ENCODE data around the gene PHF5A. TPM values are rescaled to one million over a fixed set of nuclear protein-coding genes. Genes with fewer than 3 reads are reported as not detected.

PHF5A gene
- polyA plus RNA-seq, 3 donors from 2014 or later = 26.4 to 31.0 (median 29.9) TPM

Other genes with a start within 250 kb of the PHF5A start
- under 1 TPM in 2 of 3 donors, not detected in 1; 0.32 to 0.90 TPM for gene CHADL, start 227.8 kb downstream of the PHF5A start, polyA plus RNA-seq
- gene RANGAP1, start 182.5 kb downstream of the PHF5A start, polyA plus RNA-seq = 10 to 100 TPM; 10.4 to 29.9 (median 15.6) TPM
- 1 to 10 TPM in 1 of 3 donors, under 1 TPM in 1, not detected in 1; 0.33 to 2.4 TPM for gene ZC3H7B, start 167.2 kb downstream of the PHF5A start, polyA plus RNA-seq
- gene TEF, start 86.8 kb downstream of the PHF5A start, polyA plus RNA-seq = 1 to 10 TPM; 1.4 to 3.8 (median 1.8) TPM
- 10 to 100 TPM in 1 of 3 donors, 1 to 10 TPM in 2; 5.9 to 23.6 (median 8.6) TPM for gene TOB2, start 21.9 kb downstream of the PHF5A start, polyA plus RNA-seq
- gene ACO2, start 425 bp upstream of the PHF5A start, polyA plus RNA-seq = 100 to 1,000 TPM in 2 of 3 donors, 10 to 100 TPM in 1; 77.1 to 115 (median 111) TPM
- gene POLR3H, start 75.8 kb upstream of the PHF5A start, polyA plus RNA-seq = 10 to 100 TPM in 2 of 3 donors, 1 to 10 TPM in 1; 9.2 to 15.4 (median 15.0) TPM
- not detected for gene CSDC2, start 92.3 kb upstream of the PHF5A start, polyA plus RNA-seq
- gene PMM1, start 121.1 kb upstream of the PHF5A start, polyA plus RNA-seq = 10 to 100 TPM; 24.1 to 31.6 (median 24.4) TPM
- gene DESI1, start 152.4 kb upstream of the PHF5A start, polyA plus RNA-seq = 10 to 100 TPM; 10.4 to 18.6 (median 11.4) TPM
- gene XRCC6, start 152.6 kb upstream of the PHF5A start, polyA plus RNA-seq = 100 to 1,000 TPM; 351 to 473 (median 385) TPM
- gene SNU13, start 220.2 kb upstream of the PHF5A start, polyA plus RNA-seq = 100 to 1,000 TPM; 190 to 209 (median 192) TPM
- 100 to 1,000 TPM; 122 to 250 (median 178) TPM for gene MEI1, start 230.8 kb upstream of the PHF5A start, polyA plus RNA-seq